Skeletal muscle tissue (tissue), 4 donors: ENCODE measurements around the gene TMEM258. TPM values are rescaled to one million over a fixed set of nuclear protein-coding genes. Genes with fewer than 3 reads are reported as not detected.

ENCODE experiments used
- H3K27ac ChIP-seq: one replicate; pipeline ENCODE4 v1.7.0; 2013; ENCODE audit warnings: mild to moderate bottlenecking, low read depth, low read length, inconsistent platforms
- H3K27me3 ChIP-seq, 3 donors: one replicate each; pipeline ENCODE4 v1.7.0; 2013; ENCODE audit warnings: low read length in 3 of 3; ENCODE audit not compliant: control insufficient read depth in 3 of 3, insufficient read depth in 3 of 3
- H3K36me3 ChIP-seq, 3 donors: one replicate each; pipeline ENCODE4 v1.7.0; 2013; ENCODE audit warnings: low read length in 3 of 3; ENCODE audit not compliant: control insufficient read depth in 3 of 3, insufficient read depth in 3 of 3
- H3K4me1 ChIP-seq, 3 donors: one replicate each; pipeline ENCODE4 v1.7.0; 2013; ENCODE audit warnings: low read length in 3 of 3, mild to moderate bottlenecking in 3 of 3; ENCODE audit not compliant: control insufficient read depth in 3 of 3, insufficient read depth in 3 of 3
- H3K4me3 ChIP-seq, 3 donors: one replicate each; pipeline ENCODE4 v1.7.0; 2013; ENCODE audit warnings: low read length in 3 of 3
- H3K9ac ChIP-seq, 3 donors: one replicate each; pipeline ENCODE4 v1.7.0; 2013; ENCODE audit warnings: low read length in 3 of 3, mild to moderate bottlenecking in 3 of 3, moderate library complexity in 2 of 3, low read depth in 1 of 3
- H3K9me3 ChIP-seq, 3 donors: one replicate each; pipeline ENCODE4 v1.7.0; 2013; ENCODE audit warnings: low read length in 3 of 3; ENCODE audit not compliant: control insufficient read depth in 3 of 3
- total RNA-seq: library from RNA; depleted of rRNA; stranded (reverse); fragments of >200 nt; gene quantifications from one replicate; pipeline ENCODE4 v1.2.3, GENCODE V29; 2014
- donor health status: Osteomylitis.

The TMEM258 gene
- total RNA-seq, 1 donor from 2014 or later, result 118 TPM

DNA sequence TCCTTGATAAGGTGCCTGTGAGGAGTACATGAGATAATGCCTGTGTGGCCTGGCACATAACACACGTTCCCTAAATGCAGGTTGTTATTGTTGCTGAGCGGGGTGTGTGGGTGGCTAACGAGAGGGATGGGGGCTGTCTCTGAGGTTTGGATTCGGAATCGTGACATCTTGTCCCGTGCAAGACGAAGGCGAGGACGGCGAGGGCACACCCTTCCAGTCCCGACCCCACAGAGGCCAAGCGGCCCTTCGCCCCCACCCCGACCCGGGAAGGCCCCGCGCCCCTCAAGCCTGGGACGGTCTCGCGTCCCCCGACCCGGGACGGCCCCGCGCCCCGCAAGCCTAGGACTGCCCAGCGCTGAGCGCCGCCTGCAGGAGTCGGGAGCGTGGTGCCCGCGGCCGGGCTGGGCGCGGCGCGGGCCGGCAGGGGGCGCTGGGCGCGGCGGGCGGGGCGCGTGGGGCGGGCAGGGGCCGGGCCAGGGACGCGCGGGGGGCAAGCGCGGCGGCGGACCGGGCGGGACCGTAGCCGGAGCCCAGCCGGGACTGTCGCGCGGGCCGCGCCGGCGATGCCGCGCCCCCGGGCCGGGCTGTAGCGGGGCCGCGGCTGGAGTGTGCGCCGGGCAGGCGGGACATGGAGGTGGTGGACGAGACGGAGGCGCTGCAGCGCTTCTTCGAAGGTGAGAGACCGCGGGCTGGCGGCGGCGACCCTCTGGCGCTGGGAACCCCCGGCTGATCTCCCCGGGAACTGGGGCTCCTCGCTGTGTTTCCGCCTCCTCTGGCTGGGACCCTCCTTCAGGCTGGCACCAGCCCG lies 40.1 kb downstream of the TMEM258 start, which contains the start of gene MYRF:
MYRF (plus strand) TSS at position 520 of the 808 bp plus-strand sequence; CDS start at position 629, 109 bp downstream.
- H3K4me1 ChIP-seq, result peaks cover 5 to 11% (median 8%) of the 10 kb centered on the region in 3 donors
- H3K4me3 ChIP-seq, result peak within 1 kb of the TSS in 2 of 3 donors; percentile 27 to 41
- no peak within 1 kb of the TSS for H3K27ac ChIP-seq
- H3K36me3 ChIP-seq, result no peaks in the 10 kb centered on the region
- H3K9me3 ChIP-seq, result no peaks in the 10 kb centered on the region
- H3K27me3 ChIP-seq, result peaks cover 8 to 22% (median 11%) of the 10 kb centered on the region in 3 donors
- peak within 1 kb of the TSS in 2 of 3 donors; percentile 23 to 45 for H3K9ac ChIP-seq

DNA sequence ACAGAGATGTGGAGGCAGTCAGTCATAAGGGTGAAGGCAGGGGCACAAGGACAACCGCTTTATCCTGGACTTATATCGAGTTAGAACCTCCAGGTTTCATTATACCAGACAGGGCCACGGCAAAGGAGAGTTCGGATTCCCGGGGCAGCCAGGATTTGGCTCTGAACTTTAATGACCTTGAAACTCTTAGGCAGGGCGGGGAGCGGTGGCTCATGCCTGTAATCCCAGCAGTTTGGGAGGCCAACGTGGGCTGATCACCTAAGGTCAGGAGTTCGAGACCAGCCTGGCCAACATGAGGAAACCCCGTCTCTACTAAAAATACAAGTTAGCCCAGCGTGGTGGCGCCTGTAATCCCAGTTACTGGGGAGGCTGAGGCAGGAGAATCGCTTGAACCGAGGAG lies 41.0 kb downstream of the TMEM258 start:
- Histone ChIP-seq H3K36me3 (no peaks in the 10 kb centered on the region), H3K4me3 (no peak overlapping the region), H3K27me3 (peaks cover 8 to 22% (median 11%) of the 10 kb centered on the region in 3 donors), H3K9ac (no peak overlapping the region), H3K9me3 (no peaks in the 10 kb centered on the region), H3K4me1 (peaks cover 5 to 11% (median 8%) of the 10 kb centered on the region in 3 donors), H3K27ac (no peak overlapping the region)

DNA sequence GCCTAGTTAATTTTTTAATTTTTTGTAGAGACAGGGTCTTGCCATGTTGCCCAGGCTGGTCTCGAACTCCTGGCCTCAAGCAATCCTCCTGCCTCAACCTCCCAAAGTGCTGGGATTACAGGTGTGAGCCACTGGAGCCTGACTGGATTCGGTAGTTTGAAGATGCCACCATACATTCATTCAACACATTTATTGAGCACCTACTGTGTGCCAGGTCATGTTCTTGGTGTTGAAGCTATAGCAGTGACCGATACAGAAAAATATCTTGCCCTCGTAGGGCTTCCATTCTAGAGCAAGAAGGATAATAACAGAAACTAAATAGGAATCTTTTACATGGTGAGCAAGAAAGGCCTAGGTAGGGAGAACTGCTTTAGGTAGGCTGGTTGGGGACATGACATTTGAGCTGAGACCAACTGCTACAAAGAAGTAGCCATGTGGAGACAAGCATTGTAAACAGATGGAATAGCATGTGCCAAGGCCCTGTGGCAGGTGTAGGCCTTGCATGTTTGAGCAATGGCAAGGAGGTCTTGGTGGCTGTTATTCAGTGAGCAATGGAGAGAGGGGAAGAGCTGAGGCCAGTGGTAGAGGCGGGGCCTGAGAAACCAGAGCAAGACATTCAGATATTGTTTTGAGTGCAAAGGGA lies 41.6 kb downstream of the TMEM258 start:
- H3K9ac ChIP-seq, result no peak overlapping the region
- H3K27ac ChIP-seq, result no peak overlapping the region
- H3K27me3 ChIP-seq, result peaks cover 8 to 22% (median 11%) of the 10 kb centered on the region in 3 donors
- no peaks in the 10 kb centered on the region for H3K9me3 ChIP-seq
- peaks cover 5 to 11% (median 8%) of the 10 kb centered on the region in 3 donors for H3K4me1 ChIP-seq
- H3K36me3 ChIP-seq, result no peaks in the 10 kb centered on the region
- H3K4me3 ChIP-seq, result no peak overlapping the region

DNA sequence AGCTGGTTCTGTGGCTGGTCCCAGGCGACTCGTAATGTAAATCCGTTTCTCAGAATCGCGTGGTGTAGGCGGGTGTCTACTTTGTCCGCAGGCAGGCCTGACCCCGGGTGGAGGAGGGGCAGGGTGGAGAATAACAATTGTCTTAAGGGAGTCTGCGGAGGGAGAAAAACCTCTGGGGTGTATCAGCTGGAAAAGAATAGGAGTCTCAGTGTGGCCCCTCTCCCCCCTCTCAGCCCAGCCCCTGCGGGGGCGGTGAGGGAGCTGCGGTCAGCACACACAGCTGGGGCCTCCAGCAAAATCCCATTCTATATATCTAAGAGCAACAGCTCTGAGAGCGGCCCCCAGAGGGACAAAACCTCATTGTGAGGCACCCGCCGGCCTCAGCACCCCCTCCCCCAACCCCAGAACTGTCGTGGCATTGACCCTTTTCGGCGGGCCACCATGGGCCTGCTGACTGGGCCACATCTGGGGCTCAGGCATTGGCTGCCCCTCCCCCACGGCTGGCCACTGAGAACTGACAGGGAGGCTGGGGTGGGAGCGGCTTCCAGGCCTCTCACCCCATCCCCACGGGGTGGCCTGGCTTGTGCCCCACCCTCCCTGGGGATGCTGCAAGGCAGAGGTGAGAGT lies 42.7 kb downstream of the TMEM258 start:
- Histone ChIP-seq H3K27me3 (peaks cover 8 to 22% (median 11%) of the 10 kb centered on the region in 3 donors), H3K36me3 (no peaks in the 10 kb centered on the region), H3K4me1 (peaks cover 5 to 11% (median 8%) of the 10 kb centered on the region in 3 donors), H3K9ac (no peak overlapping the region), H3K9me3 (no peaks in the 10 kb centered on the region), H3K4me3 (no peak overlapping the region), H3K27ac (no peak overlapping the region)

DNA sequence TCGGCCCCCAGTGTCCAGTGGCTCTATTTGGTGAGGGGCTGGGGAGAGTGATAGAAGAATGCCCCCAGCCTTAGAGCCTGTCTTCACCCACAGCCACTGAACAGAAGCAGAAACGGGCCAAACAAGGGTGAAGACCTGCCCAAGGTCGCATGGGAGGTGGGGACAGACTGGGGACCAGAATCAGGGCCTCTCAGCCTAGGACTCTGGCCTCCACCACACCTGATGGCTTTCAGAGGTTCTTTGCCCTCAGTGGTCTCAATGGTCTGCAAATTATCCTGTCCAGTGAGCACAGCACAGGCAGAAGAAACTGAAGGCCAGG lies 44.5 kb downstream of the TMEM258 start:
- Histone ChIP-seq H3K9me3 (no peaks in the 10 kb centered on the region), H3K4me3 (no peak overlapping the region), H3K9ac (peak overlapping the region in 1 of 3 donors; percentile 45), H3K4me1 (peaks cover 5 to 11% (median 8%) of the 10 kb centered on the region in 3 donors), H3K27ac (no peak overlapping the region), H3K27me3 (peaks cover 5 to 13% (median 7%) of the 10 kb centered on the region in 3 donors), H3K36me3 (no peaks in the 10 kb centered on the region)

DNA sequence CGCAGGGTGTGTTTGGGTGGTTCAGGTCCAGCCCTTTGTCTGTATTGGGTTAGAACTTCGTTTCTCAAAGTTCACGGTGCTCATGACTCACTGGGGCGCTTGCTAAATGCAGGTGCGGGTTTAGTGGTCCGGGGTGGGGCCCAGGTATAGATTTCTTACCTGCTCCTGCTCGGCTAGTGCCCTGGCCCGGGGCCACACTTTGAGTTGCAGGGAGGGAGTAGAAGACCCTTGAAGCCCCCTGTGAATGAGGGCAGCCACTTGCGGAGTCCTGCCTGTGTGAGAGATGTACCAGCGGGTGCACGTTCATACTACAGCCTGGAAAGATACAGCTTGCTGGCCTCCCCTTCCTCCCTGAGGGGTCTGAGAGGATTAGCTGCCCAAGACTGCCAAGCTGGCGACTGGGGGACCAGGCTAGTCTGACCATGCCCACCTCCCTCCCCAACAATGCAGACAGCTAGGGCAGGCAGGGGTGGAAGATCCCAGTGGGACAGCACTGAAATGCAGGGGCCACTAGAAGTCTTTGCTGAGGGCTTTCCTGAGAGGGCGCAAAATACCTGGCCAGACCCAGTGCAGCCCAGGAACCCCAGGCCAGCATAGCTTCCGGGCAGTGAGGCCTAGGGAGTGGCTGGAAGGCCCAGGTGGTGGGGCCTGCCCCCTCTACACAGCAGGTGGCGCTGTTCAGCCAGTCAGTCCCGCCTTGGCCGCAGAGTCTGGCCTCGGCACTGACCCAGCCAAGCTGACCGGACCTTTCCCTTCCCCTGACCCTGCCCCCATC lies 45.0 kb downstream of the TMEM258 start:
- Histone ChIP-seq H3K27ac (no peak overlapping the region), H3K36me3 (peaks cover 0 to under 1% (median 0%) of the 10 kb centered on the region in 3 donors), H3K9ac (peak overlapping the region in 1 of 3 donors; percentile 45), H3K27me3 (peaks cover 3 to 9% (median 4%) of the 10 kb centered on the region in 3 donors), H3K4me1 (peaks cover 5 to 11% (median 5%) of the 10 kb centered on the region in 3 donors), H3K9me3 (no peaks in the 10 kb centered on the region), H3K4me3 (no peak overlapping the region)

DNA sequence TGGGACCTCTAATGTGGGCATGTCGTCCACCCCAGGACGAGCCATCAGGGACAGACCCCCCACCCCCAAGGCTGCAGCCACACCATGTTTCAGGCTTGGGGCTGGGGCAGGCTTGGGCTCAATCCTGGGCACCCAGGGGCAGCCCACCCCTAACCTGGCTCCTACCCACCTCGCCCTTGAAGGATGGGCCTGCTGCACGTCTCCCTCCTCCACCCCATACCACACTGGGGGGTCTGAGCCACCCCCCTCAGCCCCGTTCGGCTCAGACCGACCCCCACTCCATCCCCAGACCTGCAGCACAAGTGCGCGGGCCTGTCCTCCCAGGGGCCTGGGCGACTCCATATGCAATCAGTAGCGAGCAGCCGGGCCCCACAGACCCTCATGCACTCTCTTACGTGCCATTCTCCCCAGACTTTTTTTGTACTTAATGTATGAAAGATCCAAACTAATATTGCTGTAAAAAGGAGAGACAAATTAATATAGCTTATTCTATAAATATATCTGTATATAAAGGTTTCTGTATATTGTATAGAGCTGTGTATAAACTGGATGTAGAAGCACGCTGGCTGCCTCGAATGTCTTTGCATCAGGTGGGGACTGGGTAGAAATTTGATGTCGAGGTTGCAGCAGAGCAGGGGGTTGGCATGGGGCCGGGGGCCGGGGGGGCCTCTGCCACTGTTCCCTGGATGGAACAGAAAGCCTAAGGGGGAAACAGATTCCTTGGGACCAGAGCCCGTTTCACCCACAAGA lies 45.8 kb downstream of the TMEM258 start:
- Histone ChIP-seq H3K27ac (no peak overlapping the region), H3K9me3 (no peaks in the 10 kb centered on the region), H3K4me1 (peaks cover 5 to 6% (median 5%) of the 10 kb centered on the region in 3 donors), H3K36me3 (peaks cover 0 to 5% (median 3%) of the 10 kb centered on the region in 3 donors), H3K9ac (no peak overlapping the region), H3K4me3 (no peak overlapping the region), H3K27me3 (peaks cover 0 to 5% (median 0%) of the 10 kb centered on the region in 3 donors)

DNA sequence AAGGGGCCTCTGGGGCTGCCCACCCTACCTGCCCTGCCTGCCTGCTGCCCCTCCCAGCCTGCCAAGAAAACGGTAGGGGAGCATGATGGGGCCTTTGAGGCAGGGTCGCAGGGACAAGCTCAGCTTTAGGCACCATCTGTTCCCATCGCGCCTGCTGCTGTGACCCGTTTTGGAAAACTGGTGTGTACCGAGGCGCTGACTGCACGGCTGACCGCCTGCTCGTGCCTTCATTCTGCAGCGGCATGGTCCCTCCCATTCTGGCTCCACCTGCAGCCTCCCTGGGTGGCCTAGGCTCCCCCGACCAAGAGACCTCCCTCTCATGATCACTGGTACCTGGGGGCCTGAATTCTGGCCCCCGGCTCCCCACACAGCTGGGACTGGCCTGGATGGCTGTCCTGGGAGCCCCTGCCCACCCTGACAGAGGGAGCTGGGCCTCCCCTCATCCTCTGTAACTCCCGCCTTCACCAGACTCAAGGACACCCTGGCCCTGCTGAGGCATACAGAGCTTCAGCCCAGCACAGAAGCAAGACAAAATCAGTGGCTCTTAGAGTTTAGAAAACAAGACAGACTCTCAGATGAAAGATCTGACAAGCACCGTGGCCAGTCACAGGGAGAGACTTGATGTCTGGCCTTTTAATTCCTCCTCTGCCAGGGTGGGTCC lies 46.5 kb downstream of the TMEM258 start:
- Histone ChIP-seq H3K4me3 (no peak overlapping the region), H3K27me3 (peaks cover 0 to 4% (median 0%) of the 10 kb centered on the region in 3 donors), H3K9me3 (no peaks in the 10 kb centered on the region), H3K4me1 (peaks cover 5 to 6% (median 5%) of the 10 kb centered on the region in 3 donors), H3K27ac (no peak overlapping the region), H3K9ac (no peak overlapping the region), H3K36me3 (peaks cover 0 to 10% (median 7%) of the 10 kb centered on the region in 3 donors)
